ENCODE measurements around the gene LYZL1. TPM values are rescaled to one million over a fixed set of nuclear protein-coding genes. Genes with fewer than 3 reads are reported as not detected.
"Not testable (repeated sequence)": the region's sequence is repeated elsewhere in the genome, so short reads cannot be mapped to it uniquely, and the experiment has no call there.

The LYZL1 gene
- total RNA-seq, 1 experiment from 2014 or later: not detected

GRCh38 chr10:29287635-29288034, 1.2 kb upstream of the LYZL1 start:
- POLR2A ChIA-PET (ENCODE audit: unreplicated experiment): no interaction called here
- Histone ChIP-seq H3K4me3 (no peak overlapping the region), H3K27ac (no peak overlapping the region), H3K9me2 (ENCODE audit: insufficient read depth) (no peaks in the 10 kb centered on the region), H2AFZ (no peak overlapping the region), H3K79me2 (ENCODE audit: low read depth) (no peaks in the 10 kb centered on the region), H3K36me3 (ENCODE audit: low read depth) (no peaks in the 10 kb centered on the region), H3K9me3 (ENCODE audit: insufficient read depth, low read depth) (no peaks in the 10 kb centered on the region), H3K4me2 (no peak overlapping the region), H3F3A (ENCODE audit: insufficient read depth, low read depth) (no peaks in the 10 kb centered on the region), H3K4me1 (replicated peaks; ENCODE audit: insufficient read depth) (no peaks in the 10 kb centered on the region), H4K20me1 (ENCODE audit: insufficient read depth) (no peaks in the 10 kb centered on the region), H3K27me3 (ENCODE audit: insufficient read depth, low read depth) (no peaks in the 10 kb centered on the region)
- DNase-seq: no peak
- CTCF ChIA-PET: interaction anchor here (0.6 kb wide), 1 partner anchor 174 kb away, joined by 3 read pairs; no protein-coding TSS in a partner anchor
- BruUV-seq (replicated peaks): no TSS peak
- intact Hi-C loops (cut with micrococcal nuclease; ENCODE audit: unreplicated experiment): no loop called here
- TF ChIP-seq EZH2 (IDR thresholded peaks at IDR 0.05; ENCODE audit: low read depth) (no peak), CTCF (conservative IDR thresholded peaks at IDR 0.05) (no peak)

- POLR2A ChIA-PET (ENCODE audit: unreplicated experiment); BruUV-seq (replicated peaks); H3K4me1 ChIP-seq (replicated peaks; ENCODE audit: insufficient read depth); H2AFZ ChIP-seq; H3K9me2 ChIP-seq (ENCODE audit: insufficient read depth); H3K4me2 ChIP-seq; H3F3A ChIP-seq (ENCODE audit: insufficient read depth, low read depth); H3K9me3 ChIP-seq (ENCODE audit: insufficient read depth, low read depth); H3K36me3 ChIP-seq (ENCODE audit: low read depth); H4K20me1 ChIP-seq (ENCODE audit: insufficient read depth); DNase-seq; H3K27ac ChIP-seq; H3K27me3 ChIP-seq (ENCODE audit: insufficient read depth, low read depth); H3K79me2 ChIP-seq (ENCODE audit: low read depth); CTCF ChIA-PET; intact Hi-C loops (cut with micrococcal nuclease; ENCODE audit: unreplicated experiment); H3K4me3 ChIP-seq: not testable (repeated sequence)
Measured at GRCh38 chr10:29291561-29291960, 2.7 kb downstream of the LYZL1 start.

GRCh38 chr10:29292406-29292805, 3.5 kb downstream of the LYZL1 start:
- H2AFZ ChIP-seq; H3K27ac ChIP-seq; H3K27me3 ChIP-seq (ENCODE audit: insufficient read depth, low read depth); H3F3A ChIP-seq (ENCODE audit: insufficient read depth, low read depth); H4K20me1 ChIP-seq (ENCODE audit: insufficient read depth); H3K4me1 ChIP-seq (replicated peaks; ENCODE audit: insufficient read depth); H3K4me2 ChIP-seq; CTCF ChIA-PET; H3K9me3 ChIP-seq (ENCODE audit: insufficient read depth, low read depth); H3K36me3 ChIP-seq (ENCODE audit: low read depth); DNase-seq; H3K79me2 ChIP-seq (ENCODE audit: low read depth); H3K9me2 ChIP-seq (ENCODE audit: insufficient read depth); BruUV-seq (replicated peaks); H3K4me3 ChIP-seq; intact Hi-C loops (cut with micrococcal nuclease; ENCODE audit: unreplicated experiment): not testable (repeated sequence)
- POLR2A ChIA-PET (ENCODE audit: unreplicated experiment): interaction anchor here (0.6 kb wide), 1 partner anchor 95 kb away, joined by 4 read pairs; no protein-coding TSS in a partner anchor

GRCh38 chr10:29295813-29296212, 6.9 kb downstream of the LYZL1 start:
- Histone ChIP-seq H3K4me3 (no peak overlapping the region), H3F3A (ENCODE audit: insufficient read depth, low read depth) (no peaks in the 10 kb centered on the region), H2AFZ (no peak overlapping the region), H3K9me3 (ENCODE audit: insufficient read depth, low read depth) (no peaks in the 10 kb centered on the region), H3K27me3 (ENCODE audit: insufficient read depth, low read depth) (no peaks in the 10 kb centered on the region; the same call in 1 of the 2 replicates), H3K9me2 (ENCODE audit: insufficient read depth) (no peaks in the 10 kb centered on the region), H3K4me2 (no peak overlapping the region), H3K79me2 (ENCODE audit: low read depth) (no peaks in the 10 kb centered on the region), H3K36me3 (ENCODE audit: low read depth) (no peaks in the 10 kb centered on the region), H4K20me1 (ENCODE audit: insufficient read depth) (no peaks in the 10 kb centered on the region), H3K27ac (no peak overlapping the region), H3K4me1 (replicated peaks; ENCODE audit: insufficient read depth) (no peaks in the 10 kb centered on the region)
- BruUV-seq (replicated peaks): no TSS peak
- no peak for DNase-seq
- ChIA-PET CTCF (no interaction called here), POLR2A (ENCODE audit: unreplicated experiment) (no interaction called here)
- intact Hi-C loops (cut with micrococcal nuclease; ENCODE audit: unreplicated experiment): no loop called here
- TF ChIP-seq CTCF (conservative IDR thresholded peaks at IDR 0.05) (no peak), EZH2 (IDR thresholded peaks at IDR 0.05; ENCODE audit: low read depth) (no peak)
